ENCODE results near the gene THEMIS.

THEMIS gene

GRCh38 chr6:127860723-127861122 is 40.1 kb downstream of the THEMIS start:
- ChIA-PET POLR2A (no interaction called here), CTCF (interaction anchor here (1.2 kb wide), 1 partner anchor 219 kb away, joined by 3 read pairs; no protein-coding TSS in a partner anchor)
- TF ChIP-seq ATF2 (tag by site-specific recombination; IDR thresholded peaks at IDR 0.05; ENCODE audit: low read depth) (no peak), ZIC2 (tag by site-specific recombination; IDR thresholded peaks at IDR 0.05) (no peak), ZSCAN30 (tag by site-specific recombination; IDR thresholded peaks at IDR 0.05) (no peak), ZNF529 (tag by site-specific recombination; IDR thresholded peaks at IDR 0.05; ENCODE audit: insufficient replicate concordance) (no peak), PBX3 (CRISPR knock-in tag; IDR thresholded peaks at IDR 0.05) (no peak), FEZF1 (tag by site-specific recombination; IDR thresholded peaks at IDR 0.05) (no peak), ZNF266 (tag by site-specific recombination; IDR thresholded peaks at IDR 0.05; ENCODE audit: low read depth) (no peak), ZNF530 (tag by site-specific recombination; IDR thresholded peaks at IDR 0.05; ENCODE audit: low read depth) (no peak), GLIS2 (tag by site-specific recombination; IDR thresholded peaks at IDR 0.05) (no peak), ZNF626 (tag by site-specific recombination; IDR thresholded peaks at IDR 0.05) (no peak), ZNF341 (tag by site-specific recombination; IDR thresholded peaks at IDR 0.05; ENCODE audit: low read depth) (no peak), ZBTB6 (tag by site-specific recombination; IDR thresholded peaks at IDR 0.05) (no peak), ZNF274 (IDR thresholded peaks at IDR 0.05; ENCODE audit: low read length) (no peak), ZNF274 (tag by site-specific recombination; IDR thresholded peaks at IDR 0.05; ENCODE audit: borderline replicate concordance) (no peak), ZNF549 (tag by site-specific recombination; IDR thresholded peaks at IDR 0.05) (no peak), ZFP69B (tag by site-specific recombination; IDR thresholded peaks at IDR 0.05) (no peak), ZSCAN23 (tag by site-specific recombination; IDR thresholded peaks at IDR 0.05) (no peak), ZNF398 (tag by site-specific recombination; IDR thresholded peaks at IDR 0.05) (no peak), PRDM4 (tag by site-specific recombination; IDR thresholded peaks at IDR 0.05) (no peak)
- H3K9me3 ChIP-seq (ENCODE audit: control insufficient read depth, insufficient read depth, low read depth, low read length) = no peaks in the 10 kb centered on the region
- H3K36me3 ChIP-seq (ENCODE audit: control insufficient read depth in 2 of 2, insufficient read depth in 1 of 2, low read length in 2 of 2) = no peaks in the 10 kb centered on the region
- no peak overlapping the region for H3K27ac ChIP-seq (ENCODE audit: extremely low read depth, low read depth, low read length)
- no peak overlapping the region for H3K4me3 ChIP-seq (ENCODE audit: low read depth, low read length)
- no peaks in the 10 kb centered on the region for H3K4me1 ChIP-seq (ENCODE audit: control insufficient read depth, insufficient read depth, low read length)
